Natural killer cell treated with Interleukin-12 subunit alpha and Interleukin-12 subunit beta and Interleukin-15 and Interleukin-18, amount 100 ng/mL, for 72 hours (primary cell): Measurements from ENCODE around the gene PNPLA6. TPM values are rescaled to one million over a fixed set of nuclear protein-coding genes. Genes with fewer than 3 reads are reported as not detected.

Experiments
- total RNA-seq, 2 donors: library from RNA; stranded (reverse); gene quantifications; one replicate each; pipeline ENCODE4 v1.2.3, GENCODE V29; 2022

Gene PNPLA6
- total RNA-seq, 2 donors from 2014 or later = 259 to 369 TPM

Other genes with a start within 250 kb of the PNPLA6 start
- gene INSR, start 241.3 kb upstream of the PNPLA6 start, total RNA-seq = 1 to 10 TPM; 1.1 to 1.7 TPM
- gene ARHGEF18, start 186.8 kb upstream of the PNPLA6 start, total RNA-seq = 10 to 100 TPM; 42.3 to 56.3 TPM
- 1 to 10 TPM; 1.2 to 1.4 TPM for gene PEX11G, start 46.7 kb upstream of the PNPLA6 start, total RNA-seq
- 10 to 100 TPM; 10.2 to 15.6 TPM for gene ZNF358, start 19.6 kb upstream of the PNPLA6 start, total RNA-seq
- 10 to 100 TPM; 26.0 to 41.2 TPM for gene MCOLN1, start 13.1 kb upstream of the PNPLA6 start, total RNA-seq
- gene CAMSAP3, start 60.1 kb downstream of the PNPLA6 start, total RNA-seq = 1 to 10 TPM in 1 of 2 donors, under 1 TPM in 1; 0.36 to 1.2 TPM
- 10 to 100 TPM; 42.2 to 46.1 TPM for gene XAB2, start 93.8 kb downstream of the PNPLA6 start, total RNA-seq
- 10 to 100 TPM; 75.9 to 95.7 TPM for gene PET100, start 94.1 kb downstream of the PNPLA6 start, total RNA-seq
- 1 to 10 TPM; 1.2 to 1.5 TPM for gene PCP2, start 98.0 kb downstream of the PNPLA6 start, total RNA-seq
- 100 to 1,000 TPM; 233 to 247 TPM for gene STXBP2, start 101.4 kb downstream of the PNPLA6 start, total RNA-seq
- not detected for gene RETN, start 133.3 kb downstream of the PNPLA6 start, total RNA-seq
- not detected for gene MCEMP1, start 141.4 kb downstream of the PNPLA6 start, total RNA-seq
- 10 to 100 TPM; 57.9 to 75.7 TPM for gene TRAPPC5, start 145.1 kb downstream of the PNPLA6 start, total RNA-seq
- gene FCER2, start 166.4 kb downstream of the PNPLA6 start, total RNA-seq = under 1 TPM in 1 of 2 donors, not detected in 1; 0.78 TPM
- not detected for gene CLEC4G, start 196.4 kb downstream of the PNPLA6 start, total RNA-seq
- gene CD209, start 211.8 kb downstream of the PNPLA6 start, total RNA-seq = not detected
- gene CLEC4M, start 227.5 kb downstream of the PNPLA6 start, total RNA-seq = not detected